ENCODE measurements around the gene SULT1E1.

The SULT1E1 gene

GRCh38 chr4:69816236-69816635 is 43.7 kb downstream of the SULT1E1 start:
- Histone ChIP-seq H3K4me1 (ENCODE audit: control insufficient read depth in 1 of 2, insufficient read depth in 2 of 2, low read length in 2 of 2) (peaks cover 5 to 11% of the 10 kb centered on the region in 2 donors), H3K4me3 (ENCODE audit: low read depth in 1 of 2, low read length in 2 of 2) (no peak overlapping the region), H3K9ac (ENCODE audit: low read depth in 1 of 2, low read length in 2 of 2) (no peak overlapping the region), H3K27ac (ENCODE audit: low read depth, low read length) (no peak overlapping the region), H3K27me3 (ENCODE audit: control insufficient read depth in 1 of 2, insufficient read depth in 2 of 2, low read length in 2 of 2) (no peaks in the 10 kb centered on the region), H3K9me3 (ENCODE audit: control insufficient read depth in 1 of 2, low read length in 2 of 2) (no peaks in the 10 kb centered on the region), H3K36me3 (ENCODE audit: control insufficient read depth in 1 of 2, insufficient read depth in 2 of 2, low read length in 2 of 2) (no peaks in the 10 kb centered on the region)

- Histone ChIP-seq H3K36me3 (ENCODE audit: control insufficient read depth in 1 of 2, insufficient read depth in 2 of 2, low read length in 2 of 2) (no peaks in the 10 kb centered on the region), H3K4me3 (ENCODE audit: low read depth in 1 of 2, low read length in 2 of 2) (no peak overlapping the region), H3K27me3 (ENCODE audit: control insufficient read depth in 1 of 2, insufficient read depth in 2 of 2, low read length in 2 of 2) (no peaks in the 10 kb centered on the region), H3K4me1 (ENCODE audit: control insufficient read depth in 1 of 2, insufficient read depth in 2 of 2, low read length in 2 of 2) (peaks cover 5 to 11% of the 10 kb centered on the region in 2 donors), H3K27ac (ENCODE audit: low read depth, low read length) (no peak overlapping the region), H3K9ac (ENCODE audit: low read depth in 1 of 2, low read length in 2 of 2) (no peak overlapping the region), H3K9me3 (ENCODE audit: control insufficient read depth in 1 of 2, low read length in 2 of 2) (no peaks in the 10 kb centered on the region)
Measured at GRCh38 chr4:69813628-69814027, 46.3 kb downstream of the SULT1E1 start.

DNA sequence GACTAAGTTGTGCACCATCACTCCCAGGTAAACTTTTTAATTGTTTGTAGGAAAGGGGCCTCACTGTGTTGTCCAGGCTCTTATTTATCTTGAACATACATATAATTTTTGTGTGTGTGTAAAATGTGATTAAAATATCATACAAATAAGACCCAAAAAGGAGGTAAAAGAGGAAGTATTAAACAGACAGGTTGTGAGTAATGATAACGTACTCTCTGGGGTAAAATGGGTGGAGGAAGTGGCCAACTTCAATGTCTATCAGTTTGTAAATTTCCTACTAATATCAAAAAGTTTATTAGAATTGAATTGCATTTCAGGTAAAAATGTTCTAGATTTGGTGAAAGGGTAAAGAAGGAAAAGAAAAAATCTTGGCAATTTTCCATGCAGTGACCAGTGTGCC is 48.8 kb downstream of the SULT1E1 start:
- Histone ChIP-seq H3K4me1 (ENCODE audit: control insufficient read depth in 1 of 2, insufficient read depth in 2 of 2, low read length in 2 of 2) (peaks cover 0 to under 1% of the 10 kb centered on the region in 2 donors), H3K4me3 (ENCODE audit: low read depth in 1 of 2, low read length in 2 of 2) (no peak overlapping the region), H3K27ac (ENCODE audit: low read depth, low read length) (no peak overlapping the region), H3K27me3 (ENCODE audit: control insufficient read depth in 1 of 2, insufficient read depth in 2 of 2, low read length in 2 of 2) (no peaks in the 10 kb centered on the region), H3K9ac (ENCODE audit: low read depth in 1 of 2, low read length in 2 of 2) (no peak overlapping the region), H3K36me3 (ENCODE audit: control insufficient read depth in 1 of 2, insufficient read depth in 2 of 2, low read length in 2 of 2) (no peaks in the 10 kb centered on the region), H3K9me3 (ENCODE audit: control insufficient read depth in 1 of 2, low read length in 2 of 2) (no peaks in the 10 kb centered on the region)

DNA sequence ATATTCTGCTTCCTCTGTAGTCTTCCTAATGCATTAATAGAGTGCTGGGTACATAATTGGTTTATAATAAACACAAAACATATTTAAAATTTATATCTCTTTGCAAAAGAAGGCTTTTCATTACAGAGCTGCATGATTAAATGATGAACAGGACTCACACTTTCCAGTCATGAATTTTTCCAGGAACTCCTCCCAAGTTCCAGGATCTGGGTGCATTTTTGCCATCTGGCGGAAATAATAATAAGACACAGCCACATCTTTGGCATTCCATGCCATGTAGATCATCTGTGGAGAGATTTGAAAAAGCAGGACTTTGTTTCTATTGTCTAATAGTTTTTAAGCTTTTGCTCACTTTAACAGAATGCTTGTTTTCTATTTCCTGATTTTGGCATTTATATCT is 59.3 kb downstream of the SULT1E1 start:
- no peak overlapping the region for H3K9ac ChIP-seq (ENCODE audit: low read depth in 1 of 2, low read length in 2 of 2)
- no peaks in the 10 kb centered on the region for H3K27me3 ChIP-seq (ENCODE audit: control insufficient read depth in 1 of 2, insufficient read depth in 2 of 2, low read length in 2 of 2)
- no peaks in the 10 kb centered on the region for H3K9me3 ChIP-seq (ENCODE audit: control insufficient read depth in 1 of 2, low read length in 2 of 2)
- no peaks in the 10 kb centered on the region for H3K36me3 ChIP-seq (ENCODE audit: control insufficient read depth in 1 of 2, insufficient read depth in 2 of 2, low read length in 2 of 2)
- no peaks in the 10 kb centered on the region for H3K4me1 ChIP-seq (ENCODE audit: control insufficient read depth in 1 of 2, insufficient read depth in 2 of 2, low read length in 2 of 2)
- H3K4me3 ChIP-seq (ENCODE audit: low read depth in 1 of 2, low read length in 2 of 2) = no peak overlapping the region
- no peak overlapping the region for H3K27ac ChIP-seq (ENCODE audit: low read depth, low read length)

DNA sequence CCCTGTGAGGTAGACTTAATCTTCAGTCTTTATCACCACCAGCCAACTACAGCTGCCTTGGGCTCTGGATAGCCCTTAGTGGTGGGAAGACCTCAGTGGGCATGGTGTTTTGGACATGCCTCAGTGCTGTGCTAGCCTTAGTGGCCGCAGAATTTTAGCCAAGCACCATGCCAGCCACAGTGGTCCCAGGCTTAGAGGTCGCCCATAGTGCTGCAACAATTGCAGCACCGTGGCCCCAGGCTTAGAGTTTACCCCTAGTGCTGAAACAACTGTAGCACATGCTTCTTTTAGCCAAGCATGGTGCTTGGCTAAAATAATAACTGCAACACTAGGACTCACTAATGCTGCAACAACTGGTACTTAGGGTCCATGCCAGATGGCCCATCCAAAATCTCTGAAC is 60.6 kb downstream of the SULT1E1 start:
- Histone ChIP-seq H3K9ac (ENCODE audit: low read depth in 1 of 2, low read length in 2 of 2) (no peak overlapping the region), H3K9me3 (ENCODE audit: control insufficient read depth in 1 of 2, low read length in 2 of 2) (no peaks in the 10 kb centered on the region), H3K4me3 (ENCODE audit: low read depth in 1 of 2, low read length in 2 of 2) (no peak overlapping the region), H3K27ac (ENCODE audit: low read depth, low read length) (no peak overlapping the region), H3K4me1 (ENCODE audit: control insufficient read depth in 1 of 2, insufficient read depth in 2 of 2, low read length in 2 of 2) (no peaks in the 10 kb centered on the region), H3K27me3 (ENCODE audit: control insufficient read depth in 1 of 2, insufficient read depth in 2 of 2, low read length in 2 of 2) (no peaks in the 10 kb centered on the region), H3K36me3 (ENCODE audit: control insufficient read depth in 1 of 2, insufficient read depth in 2 of 2, low read length in 2 of 2) (no peaks in the 10 kb centered on the region)

DNA sequence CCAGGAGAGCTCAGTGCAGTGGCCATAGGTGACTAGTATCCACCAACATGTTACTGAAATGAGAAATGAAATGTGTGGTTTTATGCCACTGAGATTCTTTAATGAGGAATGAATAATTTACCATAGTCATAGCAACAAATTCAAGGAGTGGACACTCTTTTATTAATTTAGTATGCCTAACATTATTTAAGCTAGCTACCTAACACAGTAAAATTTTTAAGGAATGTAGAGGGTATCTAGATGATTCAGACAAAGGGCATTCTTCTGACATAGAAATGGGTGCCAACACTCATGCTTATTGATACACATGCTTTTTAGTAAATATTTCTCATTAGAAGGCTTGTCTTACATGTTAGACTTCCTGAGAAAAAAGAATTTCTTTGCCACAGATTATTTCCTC is 66.2 kb downstream of the SULT1E1 start:
- no peaks in the 10 kb centered on the region for H3K36me3 ChIP-seq (ENCODE audit: control insufficient read depth in 1 of 2, insufficient read depth in 2 of 2, low read length in 2 of 2)
- H3K27ac ChIP-seq (ENCODE audit: low read depth, low read length) = no peak overlapping the region
- H3K4me1 ChIP-seq (ENCODE audit: control insufficient read depth in 1 of 2, insufficient read depth in 2 of 2, low read length in 2 of 2) = no peaks in the 10 kb centered on the region
- H3K4me3 ChIP-seq (ENCODE audit: low read depth in 1 of 2, low read length in 2 of 2) = no peak overlapping the region
- H3K9me3 ChIP-seq (ENCODE audit: control insufficient read depth in 1 of 2, low read length in 2 of 2) = no peaks in the 10 kb centered on the region
- no peaks in the 10 kb centered on the region for H3K27me3 ChIP-seq (ENCODE audit: control insufficient read depth in 1 of 2, insufficient read depth in 2 of 2, low read length in 2 of 2)
- H3K9ac ChIP-seq (ENCODE audit: low read depth in 1 of 2, low read length in 2 of 2) = no peak overlapping the region

Measured in duodenal mucosa (tissue), 2 donors.